Stimulated activated CD4-positive, alpha-beta T cell treated with anti-CD3 and anti-CD28 coated beads, Interleukin-4, amount 100 ng/mL, for 48 hours (primary cell): ENCODE data around the gene PTCH1.

Experiments
- DNase-seq, 2 donors: peaks; one replicate each; pipeline ENCODE4 v3.0.0-alpha.2; 2020; ENCODE audit warnings: low read depth in 2 of 2

Gene PTCH1

GRCh38 chr9:95440447-95440846, 76.3 kb downstream of the PTCH1 start:
- no peak for DNase-seq

GRCh38 chr9:95438561-95439357, 78.0 kb downstream of the PTCH1 start:
- DNase-seq: no peak

GRCh38 chr9:95437559-95437958, 79.2 kb downstream of the PTCH1 start:
- no peak for DNase-seq

- no peak for DNase-seq
Observed at GRCh38 chr9:95436416-95436815, 80.4 kb downstream of the PTCH1 start.

- no peak for DNase-seq
Observed at GRCh38 chr9:95435074-95435728, 81.6 kb downstream of the PTCH1 start.

GRCh38 chr9:95434116-95435073, 82.4 kb downstream of the PTCH1 start:
- DNase-seq: no peak

GRCh38 chr9:95433096-95433819, 83.5 kb downstream of the PTCH1 start:
- DNase-seq: no peak

GRCh38 chr9:95431286-95431685, 85.5 kb downstream of the PTCH1 start:
- DNase-seq: no peak

- no peak for DNase-seq
Observed at GRCh38 chr9:95429948-95430620, 86.7 kb downstream of the PTCH1 start.

- no peak for DNase-seq
Observed at GRCh38 chr9:95429096-95429495, 87.7 kb downstream of the PTCH1 start.

- DNase-seq: no peak
Observed at GRCh38 chr9:95425910-95426551, 90.7 kb downstream of the PTCH1 start.

GRCh38 chr9:95422650-95423049, 94.1 kb downstream of the PTCH1 start:
- DNase-seq: no peak

- no peak for DNase-seq
Observed at GRCh38 chr9:95420518-95420917, 96.3 kb downstream of the PTCH1 start.

GRCh38 chr9:95419444-95419843, 97.3 kb downstream of the PTCH1 start:
- DNase-seq: no peak

- no peak for DNase-seq
Observed at GRCh38 chr9:95415158-95415557, 101.6 kb downstream of the PTCH1 start.

- no peak for DNase-seq
Observed at GRCh38 chr9:95413793-95414192, 103.0 kb downstream of the PTCH1 start.

- DNase-seq: no peak
Observed at GRCh38 chr9:95411054-95411892, 105.5 kb downstream of the PTCH1 start.

- DNase-seq: no peak
Observed at GRCh38 chr9:95409650-95410426, 106.9 kb downstream of the PTCH1 start.

GRCh38 chr9:95407524-95407923, 109.2 kb downstream of the PTCH1 start:
- DNase-seq: no peak
